Lower leg skin (tissue), 3 donors: ENCODE results near the gene MDFIC.

Source experiments
- CTCF ChIP-seq, 3 donors: fragments of 450-650 bp; IDR thresholded peaks; one replicate each; pipeline ENCODE4 v1.5.1; 2016; ENCODE audit warnings: antibody characterized with exemption in 3 of 3, mild to moderate bottlenecking in 3 of 3, moderate library complexity in 2 of 3
- POLR2A ChIP-seq, 2 donors: fragments of 450-650 bp; IDR thresholded peaks; one replicate each; pipeline ENCODE4 v1.6.1; 2016 to 2017; ENCODE audit warnings: antibody characterized with exemption in 2 of 2, mild to moderate bottlenecking in 1 of 2, moderate library complexity in 1 of 2

DNA sequence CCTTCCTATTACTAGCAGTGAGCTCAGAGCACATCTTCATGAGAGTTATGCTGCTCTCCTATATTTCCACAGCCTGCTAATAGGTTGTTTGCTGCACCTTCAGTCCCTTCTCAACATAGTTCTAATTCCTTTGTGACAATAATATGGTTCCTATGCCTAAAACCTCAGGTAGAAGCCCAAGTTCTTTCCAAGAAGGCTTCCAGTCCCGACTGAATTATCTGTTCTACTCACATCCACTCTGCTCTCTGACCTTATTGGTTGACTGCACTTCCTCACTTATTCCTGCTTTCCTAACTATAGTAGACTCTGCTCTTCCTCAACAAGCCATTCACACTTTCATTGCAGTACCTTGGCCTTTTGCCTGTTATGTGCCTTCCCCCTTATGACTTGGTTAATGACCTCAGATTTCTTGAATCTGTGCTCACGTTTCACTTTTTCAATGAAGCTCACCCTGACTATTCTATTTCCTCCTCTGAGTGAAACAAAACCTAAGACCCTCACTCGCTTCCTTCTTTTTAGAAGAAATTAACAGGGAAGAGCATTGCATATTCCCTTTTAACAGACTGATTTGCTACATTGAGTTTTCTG, 132.7 kb downstream of the MDFIC start:
- TF ChIP-seq CTCF (IDR thresholded peaks at IDR 0.05) (no peak), POLR2A (IDR thresholded peaks at IDR 0.05) (no peak)
